GM15510 (cell line): ENCODE data around the gene SNAPC5.

ENCODE experiments used
- POLR2A ChIP-seq: IDR thresholded peaks from 3 replicates; pipeline ENCODE4 v1.6.1; 2011; ENCODE audit warnings: borderline replicate concordance; ENCODE audit not compliant: insufficient read length; ENCODE audit errors: extremely low read depth

The SNAPC5 gene

GRCh38 chr15:66498501-66499386 lies 1.2 kb upstream of the SNAPC5 start:
- TF ChIP-seq POLR2A = no peak

- TF ChIP-seq POLR2A = no peak
These were observed 536 bp downstream of the SNAPC5 start for GRCh38 chr15:66496951-66497501.

- no peak for TF ChIP-seq POLR2A
These were observed 3.3 kb downstream of the SNAPC5 start for GRCh38 chr15:66494262-66494661.

GRCh38 chr15:66491846-66492245 lies 5.7 kb downstream of the SNAPC5 start:
- no peak for TF ChIP-seq POLR2A

- no peak for TF ChIP-seq POLR2A
These were observed 8.3 kb downstream of the SNAPC5 start for GRCh38 chr15:66489179-66489791.

GRCh38 chr15:66488525-66488924 lies 9.0 kb downstream of the SNAPC5 start:
- TF ChIP-seq POLR2A = no peak

GRCh38 chr15:66486887-66487286 lies 10.7 kb downstream of the SNAPC5 start:
- TF ChIP-seq POLR2A = no peak

- no peak for TF ChIP-seq POLR2A
These were observed 12.9 kb downstream of the SNAPC5 start for GRCh38 chr15:66484539-66485112.

GRCh38 chr15:66483131-66483566 lies 14.4 kb downstream of the SNAPC5 start:
- TF ChIP-seq POLR2A = no peak

GRCh38 chr15:66482539-66482938 lies 15.0 kb downstream of the SNAPC5 start:
- TF ChIP-seq POLR2A = no peak

- no peak for TF ChIP-seq POLR2A
These were observed 16.3 kb downstream of the SNAPC5 start for GRCh38 chr15:66481107-66481856.

GRCh38 chr15:66480267-66480666 lies 17.3 kb downstream of the SNAPC5 start:
- TF ChIP-seq POLR2A = no peak

- no peak for TF ChIP-seq POLR2A
These were observed 20.6 kb downstream of the SNAPC5 start for GRCh38 chr15:66477011-66477410.

- no peak for TF ChIP-seq POLR2A
These were observed 21.0 kb downstream of the SNAPC5 start for GRCh38 chr15:66476535-66476934.
